Activated CD4-positive, alpha-beta T cell treated with anti-CD3 and anti-CD28 coated beads, Interleukin-2, amount 50 U/mL, for 48 hours (primary cell): Measurements from ENCODE around the gene MANEA.

ENCODE experiments used
- DNase-seq, 2 experiments: peaks; one replicate each; pipeline ENCODE4 v3.0.0-alpha.2; 2020

The MANEA gene

DNA sequence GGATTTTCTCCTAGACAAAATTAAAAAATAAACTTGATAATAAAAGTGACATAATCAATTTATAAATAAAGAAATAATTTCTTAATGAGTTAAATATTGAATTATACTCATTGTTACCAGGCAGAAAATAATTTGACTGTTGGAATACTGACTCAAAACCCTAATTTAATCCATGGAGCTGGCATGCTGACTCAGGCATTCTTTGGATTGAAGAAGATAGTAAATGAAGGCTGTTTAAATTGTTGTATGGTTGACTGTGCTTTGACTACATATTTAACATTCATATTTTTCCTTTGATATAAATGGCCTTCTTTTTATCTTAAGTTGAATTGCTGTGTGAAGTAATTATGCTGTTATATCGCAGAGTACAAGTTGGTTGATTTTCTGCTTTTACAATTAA is 11.7 kb downstream of the MANEA start:
- no peak for DNase-seq

DNA sequence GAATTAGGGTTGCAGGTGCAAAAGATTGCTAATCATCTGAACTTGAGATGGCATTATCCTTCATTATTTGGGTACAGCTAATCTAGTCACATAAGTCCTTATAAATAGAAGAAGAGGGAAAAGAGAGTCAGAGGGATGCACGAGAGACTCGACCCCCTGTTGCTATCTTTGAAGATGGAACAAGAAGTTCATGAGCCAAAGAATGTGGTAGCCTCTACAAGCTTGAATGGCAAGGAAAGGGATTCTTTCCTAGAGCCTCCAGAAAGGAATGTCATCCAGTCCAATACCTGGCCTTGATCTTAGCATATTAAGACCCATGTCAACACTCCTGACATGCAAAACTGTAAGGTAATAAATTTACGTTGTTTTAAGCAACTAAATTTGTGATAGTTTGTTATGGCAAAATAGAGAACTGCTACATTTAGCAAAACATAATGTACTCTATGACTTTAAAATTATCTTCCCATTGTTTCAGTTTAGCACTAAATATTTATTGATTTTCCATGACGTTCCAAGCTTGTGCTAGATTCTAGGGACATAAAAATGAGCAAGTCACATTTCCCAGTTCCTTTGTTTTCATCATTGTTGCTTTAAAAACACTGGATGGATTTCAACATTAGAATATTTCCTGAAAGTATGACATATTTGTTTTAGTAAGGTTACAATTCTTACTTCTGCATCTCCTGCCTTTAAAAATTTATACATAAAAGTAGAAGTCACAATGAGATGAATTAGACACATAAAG is 12.7 kb downstream of the MANEA start:
- DNase-seq = no peak

DNA sequence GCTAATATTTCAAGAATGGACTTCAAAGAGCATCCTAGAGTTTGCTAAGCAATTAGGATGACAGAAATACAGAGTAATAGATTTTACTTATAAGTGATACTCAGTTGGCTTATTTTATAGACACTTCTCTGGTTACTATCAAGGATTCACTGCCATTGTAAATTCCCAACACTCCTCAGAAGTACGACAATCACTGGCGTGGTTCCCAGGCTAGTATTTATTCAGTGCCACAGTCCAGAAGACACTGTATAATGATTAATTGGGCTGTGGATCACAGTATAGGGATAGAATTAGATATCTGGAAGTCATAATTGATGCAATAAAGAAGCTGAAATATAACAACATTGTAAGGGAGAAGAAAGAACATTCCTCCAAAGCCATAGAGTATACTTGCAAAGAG is 15.7 kb downstream of the MANEA start:
- no peak for DNase-seq

DNA sequence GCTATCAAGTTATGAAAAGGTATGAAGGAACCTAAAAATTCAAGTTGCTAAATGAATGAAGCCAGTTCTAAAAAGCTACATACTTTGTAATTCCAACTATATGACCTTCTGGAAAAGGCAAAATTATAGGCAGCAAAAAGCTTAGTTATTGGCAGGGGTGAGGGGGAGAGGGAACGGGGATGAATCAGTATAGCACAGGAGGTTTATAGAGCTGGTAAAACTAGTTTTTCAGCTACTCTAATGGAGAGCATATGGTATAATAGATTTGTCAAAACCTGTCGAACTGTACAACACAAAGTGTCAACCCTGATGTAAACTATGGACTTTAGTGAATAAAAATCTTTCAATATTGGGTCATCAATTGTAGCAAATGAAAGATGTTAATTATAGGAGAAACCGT is 18.7 kb downstream of the MANEA start:
- no peak for DNase-seq

DNA sequence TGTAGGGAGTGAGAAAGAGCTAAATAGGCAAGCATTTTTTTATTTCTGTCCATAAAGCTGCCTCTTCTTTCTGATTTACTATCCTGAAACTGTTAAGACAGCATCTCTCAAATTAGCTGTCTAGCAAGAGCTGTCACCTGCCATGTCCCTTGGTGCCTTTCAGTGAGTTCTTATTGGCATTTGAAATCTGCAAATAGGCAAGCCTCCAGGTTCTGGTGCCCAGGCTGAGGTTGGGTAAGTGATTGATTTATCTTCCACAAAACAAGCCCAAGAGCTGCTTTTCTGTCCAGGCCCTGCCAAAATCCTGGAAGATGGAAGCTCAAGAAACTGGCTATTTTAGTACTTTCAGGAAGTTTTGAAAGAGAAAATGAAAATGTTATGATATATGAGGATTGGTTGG is 22.4 kb downstream of the MANEA start:
- no peak for DNase-seq

DNA sequence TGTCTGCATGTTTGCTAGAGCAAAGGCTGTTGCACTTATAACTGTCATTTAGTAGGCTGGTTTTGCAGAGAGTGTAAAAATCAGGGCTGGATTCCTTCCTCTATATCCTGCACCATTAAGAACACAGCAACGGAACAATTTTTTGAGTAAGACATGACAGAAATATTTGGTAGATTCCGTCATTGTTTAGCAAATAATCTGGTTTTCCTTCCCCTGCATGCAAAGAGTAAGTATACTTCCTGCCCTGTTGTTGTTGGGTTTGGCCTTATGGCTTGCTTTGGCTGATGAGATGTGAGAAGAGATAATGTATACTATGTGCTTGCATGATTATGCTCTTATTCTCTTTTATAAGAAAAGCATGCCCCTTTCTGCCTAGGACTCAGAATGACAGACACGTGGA is 23.8 kb downstream of the MANEA start:
- DNase-seq = no peak

DNA sequence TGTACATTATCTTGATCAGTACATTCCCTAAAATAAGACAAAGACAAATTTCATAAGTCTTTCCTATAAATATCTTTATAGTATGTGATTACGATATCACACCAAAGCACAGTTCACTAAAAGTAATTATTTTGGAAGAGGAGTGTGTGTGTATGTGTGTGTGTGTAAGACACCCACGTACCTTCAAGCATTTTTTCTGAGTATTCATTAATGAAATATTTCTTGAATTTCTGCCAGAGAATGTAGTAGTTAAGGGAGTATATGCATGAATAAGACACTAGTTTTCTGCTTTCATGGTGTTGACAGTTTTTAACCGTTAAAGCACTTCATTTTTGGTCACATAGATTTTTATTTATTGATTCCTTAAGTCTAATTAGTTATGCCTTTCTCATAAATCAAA is 36.8 kb downstream of the MANEA start:
- no peak for DNase-seq

DNA sequence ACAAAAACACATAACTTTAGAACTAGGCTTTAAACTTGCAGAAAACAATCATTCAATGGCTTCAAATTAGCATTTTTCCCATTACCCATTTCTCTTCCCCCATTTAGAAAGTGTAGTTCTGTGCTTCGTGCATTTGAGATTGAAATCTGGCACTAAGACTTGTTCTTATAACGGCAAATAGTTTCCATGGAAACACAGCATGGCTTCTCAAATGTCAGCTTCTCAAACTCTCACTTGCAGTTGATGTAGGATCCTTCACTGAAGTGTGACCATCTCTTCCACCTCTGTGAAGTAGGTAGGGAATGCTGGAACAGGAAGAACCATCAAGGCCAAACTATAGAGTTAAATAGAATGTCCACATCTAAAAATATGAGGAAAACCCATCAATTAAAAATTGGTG is 52.2 kb downstream of the MANEA start:
- no peak for DNase-seq

DNA sequence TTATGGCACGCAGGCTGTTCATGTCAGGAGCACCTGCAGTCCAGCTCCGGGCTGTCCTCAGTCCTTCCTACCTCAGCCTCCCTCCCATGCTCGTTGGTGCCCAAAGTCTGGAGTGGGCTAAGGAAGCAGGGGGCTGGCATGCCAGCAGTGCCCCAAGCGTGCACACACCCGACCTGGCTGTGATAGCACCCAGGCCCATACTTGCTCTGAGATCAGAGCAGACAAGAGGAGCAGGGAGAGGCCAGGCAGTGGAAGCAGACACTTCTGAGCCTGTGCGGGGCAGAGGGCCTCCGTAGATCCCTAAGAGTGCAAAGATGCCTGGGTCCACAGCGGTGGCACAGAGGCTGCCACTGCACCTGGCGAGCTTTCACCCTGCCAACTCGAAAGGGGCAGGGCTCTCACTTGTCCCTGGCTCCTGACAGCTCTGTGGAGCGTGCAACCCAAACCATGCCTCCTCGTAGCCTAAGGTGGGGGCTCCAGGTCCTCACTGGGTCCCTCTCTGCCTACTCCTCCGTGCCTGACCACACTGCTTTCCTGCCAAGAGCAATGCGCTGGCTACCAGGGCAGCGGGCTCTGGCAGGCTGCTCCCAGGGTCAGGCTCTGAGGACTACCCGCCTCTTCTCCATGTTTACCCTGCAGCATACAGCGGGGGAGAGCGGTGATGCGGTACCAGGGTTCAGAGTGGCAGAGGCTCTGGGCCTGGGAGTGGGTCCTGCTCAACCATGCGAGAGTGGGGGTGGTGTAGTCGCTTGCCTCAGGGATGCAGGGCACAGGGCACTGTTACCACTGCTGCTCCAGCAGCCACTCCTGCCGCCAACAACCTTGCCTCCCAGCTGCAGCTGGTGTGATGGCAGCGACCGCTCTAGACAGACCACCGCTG is 59.5 kb downstream of the MANEA start:
- DNase-seq = no peak

DNA sequence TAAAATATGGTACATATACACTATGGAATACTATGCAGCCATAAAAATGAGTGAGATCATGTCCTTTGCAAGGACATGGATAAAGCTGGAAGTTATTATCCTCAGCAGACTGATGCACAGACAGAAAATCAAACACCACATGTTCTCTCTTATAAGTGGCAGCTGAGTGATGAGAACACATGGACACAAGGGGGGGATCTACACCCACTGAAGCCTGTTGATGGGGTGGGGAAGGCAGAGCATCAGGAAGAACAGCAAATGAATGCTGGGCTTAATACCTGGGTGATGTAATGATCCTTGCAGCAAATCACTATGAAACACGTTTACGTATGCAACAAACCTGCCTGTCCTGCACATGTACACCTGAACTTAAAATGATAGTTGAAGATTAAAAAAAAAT is 71.3 kb downstream of the MANEA start:
- no peak for DNase-seq

DNA sequence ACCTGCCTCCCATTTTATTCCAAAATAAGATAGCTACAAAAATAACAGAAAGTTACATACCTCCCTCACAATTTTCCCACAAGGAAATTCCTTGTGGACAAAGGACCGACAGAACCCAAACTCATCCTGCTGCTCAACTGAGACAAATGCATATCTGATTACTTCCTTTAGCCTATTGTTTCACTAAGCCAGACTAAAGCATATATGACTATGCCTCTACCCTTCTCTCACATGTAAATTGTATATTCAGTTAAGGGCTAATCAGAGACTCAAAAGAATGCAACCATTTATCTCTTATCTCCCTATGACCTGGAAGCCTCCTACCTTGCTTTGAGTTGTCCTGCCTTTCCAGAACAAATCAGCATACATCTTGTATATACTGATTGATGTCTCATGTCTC is 72.1 kb downstream of the MANEA start:
- no peak for DNase-seq

DNA sequence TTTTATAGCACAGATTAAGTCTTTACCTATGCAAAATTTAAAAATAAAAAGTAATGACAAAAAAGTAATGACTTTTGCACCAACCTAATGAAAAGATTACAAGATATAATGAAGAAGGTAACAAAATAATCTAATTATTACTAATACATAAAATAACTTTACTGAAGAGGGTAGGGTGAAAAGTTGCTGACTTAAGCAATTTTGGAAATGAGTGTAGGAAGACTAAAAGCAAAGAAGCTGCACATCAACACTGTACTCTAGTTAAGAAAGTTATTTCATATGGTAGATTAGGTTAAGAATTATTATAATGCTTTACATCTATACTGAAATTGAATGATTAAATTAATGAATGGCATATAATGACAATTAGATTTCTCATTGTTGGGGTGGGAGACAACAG is 76.8 kb downstream of the MANEA start:
- no peak for DNase-seq

DNA sequence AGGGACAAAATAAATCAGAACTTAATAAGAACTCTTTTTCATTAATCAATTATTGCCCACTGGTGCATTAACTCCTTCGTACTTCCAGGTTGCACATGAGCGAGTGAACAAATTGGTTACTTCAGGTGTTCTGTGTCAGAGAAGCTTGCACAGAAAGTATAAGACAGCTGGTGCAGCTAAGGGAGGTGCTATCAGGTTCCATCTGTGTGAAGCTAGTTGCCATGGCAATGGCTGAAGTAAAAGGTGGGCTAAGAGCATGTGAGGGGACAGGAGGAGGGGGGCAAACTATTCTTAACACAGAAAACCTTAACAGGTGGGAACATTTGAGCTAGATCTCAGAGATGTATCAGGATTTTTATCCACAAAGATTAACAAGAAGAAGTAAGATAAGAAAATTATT is 81.6 kb downstream of the MANEA start:
- DNase-seq = no peak
